MCF 10A (cell line): ENCODE data around the gene NR4A3. TPM values are rescaled to one million over a fixed set of nuclear protein-coding genes. Genes with fewer than 3 reads are reported as not detected.

Source experiments
- BruUV-seq: library from RNA; stranded (reverse); fragments of 400-500 nt; replicated peaks from 2 replicates; lab custom pipeline; 2021; lab: Mats Ljungman, UMichigan
- CTCF ChIA-PET: fragments of 300-600 bp; sonication (Branson Sonifier 250); formaldehyde crosslinking; extraction: SDS; loops from one replicate; lab custom pipeline; 2021; ENCODE audit warnings: antibody characterized with exemption, inconsistent platforms; lab: Yijun Ruan, JAX
- POLR2A ChIA-PET: fragments of 300-600, 350-650 bp; sonication (Branson Sonifier 250); formaldehyde crosslinking; extraction: SDS; loops from one replicate; lab custom pipeline; 2020; ENCODE audit warnings: antibody characterized with exemption, inconsistent platforms; lab: Yijun Ruan, JAX
- DNase-seq: peaks from one replicate; pipeline ENCODE4 v3.0.0-alpha.2; 2018; ENCODE audit not compliant: unreplicated experiment
- H3K27ac Mint-ChIP-seq: one replicate; pipeline ENCODE4 v1.8.0; 2022; ENCODE audit warnings: mild to moderate bottlenecking, low read depth, mixed read lengths; ENCODE audit not compliant: unreplicated experiment
- H3K27me3 Mint-ChIP-seq: one replicate; pipeline ENCODE4 v1.8.0; 2022; ENCODE audit warnings: mixed read lengths; ENCODE audit not compliant: insufficient read depth, unreplicated experiment
- H3K36me3 Mint-ChIP-seq: one replicate; pipeline ENCODE4 v1.8.0; 2022; ENCODE audit warnings: mild to moderate bottlenecking, moderate library complexity, mixed read lengths; ENCODE audit not compliant: insufficient read depth, unreplicated experiment
- H3K4me1 Mint-ChIP-seq: one replicate; pipeline ENCODE4 v1.8.0; 2022; ENCODE audit warnings: mixed read lengths; ENCODE audit not compliant: insufficient read depth, unreplicated experiment
- H3K4me3 Mint-ChIP-seq: one replicate; pipeline ENCODE4 v1.8.0; 2022; ENCODE audit warnings: mild to moderate bottlenecking, moderate library complexity, mixed read lengths; ENCODE audit not compliant: unreplicated experiment
- H3K9me3 Mint-ChIP-seq: one replicate; pipeline ENCODE4 v1.8.0; 2022; ENCODE audit warnings: mixed read lengths; ENCODE audit not compliant: unreplicated experiment
- intact Hi-C: fragments of 100-400 bp; cut with micrococcal nuclease; formaldehyde crosslinking; loops from 2 replicates; pipeline ENCODE4 v1.14.1; 2022
- total RNA-seq: library from RNA; stranded (reverse); gene quantifications from 2 replicates; pipeline ENCODE4 v1.2.3, GENCODE V29; 2022
- TF ChIP-seq, protein P1 (sequence below): fragments of 200-600 bp; IDR thresholded peaks from one replicate; pipeline ENCODE4 v1.8.0; 2022; ENCODE audit warnings: antibody characterized with exemption, mild to moderate bottlenecking; ENCODE audit not compliant: unreplicated experiment

Gene NR4A3
- total RNA-seq, 1 experiment from 2014 or later = 0.16 TPM

DNA sequence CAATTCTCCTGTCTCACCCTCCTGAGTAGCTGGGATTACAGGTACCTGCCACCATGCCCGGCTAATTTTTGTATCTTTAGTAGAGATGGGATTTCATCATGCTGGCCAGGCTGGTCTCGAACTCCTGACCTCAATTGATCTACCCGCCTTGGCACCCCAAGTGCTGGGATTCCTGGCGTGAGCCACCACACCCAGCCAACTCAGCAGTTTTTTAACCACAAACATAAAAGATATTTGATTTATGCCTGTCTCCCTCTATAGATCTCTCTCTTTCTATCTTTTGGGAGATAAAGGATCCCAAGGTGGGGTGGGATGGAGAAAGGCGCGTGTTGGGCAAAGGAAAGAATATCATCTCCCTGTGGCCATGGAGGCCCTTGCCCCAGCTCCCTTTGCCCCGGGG lies 26.8 kb downstream of the NR4A3 start:
- CTCF ChIA-PET = interaction anchor here (0.6 to 1.4 kb wide), 2 partner anchors 8 to 401 kb away, joined by 3 read pairs; no protein-coding TSS in a partner anchor
- TF ChIP-seq, protein P1, sequence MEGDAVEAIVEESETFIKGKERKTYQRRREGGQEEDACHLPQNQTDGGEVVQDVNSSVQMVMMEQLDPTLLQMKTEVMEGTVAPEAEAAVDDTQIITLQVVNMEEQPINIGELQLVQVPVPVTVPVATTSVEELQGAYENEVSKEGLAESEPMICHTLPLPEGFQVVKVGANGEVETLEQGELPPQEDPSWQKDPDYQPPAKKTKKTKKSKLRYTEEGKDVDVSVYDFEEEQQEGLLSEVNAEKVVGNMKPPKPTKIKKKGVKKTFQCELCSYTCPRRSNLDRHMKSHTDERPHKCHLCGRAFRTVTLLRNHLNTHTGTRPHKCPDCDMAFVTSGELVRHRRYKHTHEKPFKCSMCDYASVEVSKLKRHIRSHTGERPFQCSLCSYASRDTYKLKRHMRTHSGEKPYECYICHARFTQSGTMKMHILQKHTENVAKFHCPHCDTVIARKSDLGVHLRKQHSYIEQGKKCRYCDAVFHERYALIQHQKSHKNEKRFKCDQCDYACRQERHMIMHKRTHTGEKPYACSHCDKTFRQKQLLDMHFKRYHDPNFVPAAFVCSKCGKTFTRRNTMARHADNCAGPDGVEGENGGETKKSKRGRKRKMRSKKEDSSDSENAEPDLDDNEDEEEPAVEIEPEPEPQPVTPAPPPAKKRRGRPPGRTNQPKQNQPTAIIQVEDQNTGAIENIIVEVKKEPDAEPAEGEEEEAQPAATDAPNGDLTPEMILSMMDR = no peak
- H3K27me3 Mint-ChIP-seq = peaks cover 15% of the 10 kb centered on the region
- no TSS peak for BruUV-seq
- H3K4me3 Mint-ChIP-seq = no peak overlapping the region
- intact Hi-C loops = no loop called here
- POLR2A ChIA-PET = no interaction called here
- H3K9me3 Mint-ChIP-seq = no peaks in the 10 kb centered on the region
- no peak for DNase-seq
- H3K4me1 Mint-ChIP-seq = no peaks in the 10 kb centered on the region
- no peaks in the 10 kb centered on the region for H3K36me3 Mint-ChIP-seq
- H3K27ac Mint-ChIP-seq = no peak overlapping the region

DNA sequence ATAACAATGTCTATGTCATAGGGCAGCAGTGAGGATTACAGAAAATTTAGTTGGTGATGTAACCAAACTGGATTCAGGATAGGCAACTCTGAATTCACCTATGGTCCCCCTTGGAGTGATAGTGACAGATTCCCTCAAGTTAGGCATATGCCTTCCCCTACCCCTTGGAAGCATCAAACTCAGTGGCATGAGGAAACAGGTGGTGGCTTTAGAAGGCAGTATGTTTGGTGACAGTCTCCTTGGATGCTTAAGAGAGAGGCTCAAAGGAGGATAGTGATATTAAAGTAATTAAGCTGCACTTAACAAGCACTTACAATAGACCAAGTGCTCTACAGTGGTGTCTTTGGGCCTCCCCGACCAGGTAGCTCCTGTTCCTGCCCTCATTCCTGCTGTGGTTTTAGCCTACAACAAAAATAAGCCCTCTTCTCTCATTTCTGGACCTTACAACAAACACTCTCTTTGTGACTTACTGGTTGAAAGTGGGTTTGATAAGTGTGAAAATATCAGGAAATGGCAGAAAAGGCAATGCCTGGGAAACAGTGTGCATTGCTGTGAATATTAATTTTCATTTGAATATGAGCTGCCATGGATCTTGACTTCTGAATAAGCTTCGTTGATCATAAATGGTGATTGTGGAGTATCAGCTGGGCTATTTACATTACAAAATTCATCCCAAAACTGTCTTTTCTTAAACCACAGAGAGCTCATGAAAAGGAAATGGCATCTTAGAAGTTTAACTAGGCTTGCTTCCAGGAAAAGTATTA lies 29.2 kb downstream of the NR4A3 start:
- TF ChIP-seq, protein P1 = no peak
- no peaks in the 10 kb centered on the region for H3K4me1 Mint-ChIP-seq
- peaks cover 15% of the 10 kb centered on the region for H3K27me3 Mint-ChIP-seq
- intact Hi-C loops = no loop called here
- no TSS peak for BruUV-seq
- ChIA-PET CTCF (interaction anchor here (0.7 kb wide), 1 partner anchor 13 kb away, joined by 3 read pairs; no protein-coding TSS in a partner anchor), POLR2A (no interaction called here)
- DNase-seq = no peak
- H3K36me3 Mint-ChIP-seq = no peaks in the 10 kb centered on the region
- no peak overlapping the region for H3K4me3 Mint-ChIP-seq
- H3K9me3 Mint-ChIP-seq = no peaks in the 10 kb centered on the region
- no peak overlapping the region for H3K27ac Mint-ChIP-seq

DNA sequence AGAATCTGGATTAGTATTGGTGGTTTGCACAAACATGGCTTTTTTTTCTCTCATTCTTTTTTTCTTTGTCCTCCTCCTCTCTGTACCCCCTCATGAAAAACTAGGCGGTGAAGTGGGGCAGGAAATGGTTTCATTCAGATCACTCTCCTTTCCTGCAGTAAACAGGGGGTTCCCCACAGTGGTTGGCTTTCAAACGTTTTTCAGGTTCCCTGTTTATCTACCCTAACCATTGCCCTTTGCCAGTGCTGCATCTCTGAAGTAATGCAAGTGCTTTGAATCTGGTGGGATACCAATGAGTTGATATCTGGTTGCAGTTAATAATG lies 29.8 kb downstream of the NR4A3 start:
- peaks cover 15% of the 10 kb centered on the region for H3K27me3 Mint-ChIP-seq
- no peaks in the 10 kb centered on the region for H3K36me3 Mint-ChIP-seq
- no TSS peak for BruUV-seq
- TF ChIP-seq, protein P1 = no peak
- no peak overlapping the region for H3K27ac Mint-ChIP-seq
- H3K4me3 Mint-ChIP-seq = no peak overlapping the region
- intact Hi-C loops = no loop called here
- CTCF ChIA-PET = interaction anchor here (0.7 kb wide), 1 partner anchor 14 kb away, joined by 3 read pairs; no protein-coding TSS in a partner anchor
- H3K9me3 Mint-ChIP-seq = no peaks in the 10 kb centered on the region
- POLR2A ChIA-PET = no interaction called here
- H3K4me1 Mint-ChIP-seq = no peaks in the 10 kb centered on the region
- DNase-seq = no peak

DNA sequence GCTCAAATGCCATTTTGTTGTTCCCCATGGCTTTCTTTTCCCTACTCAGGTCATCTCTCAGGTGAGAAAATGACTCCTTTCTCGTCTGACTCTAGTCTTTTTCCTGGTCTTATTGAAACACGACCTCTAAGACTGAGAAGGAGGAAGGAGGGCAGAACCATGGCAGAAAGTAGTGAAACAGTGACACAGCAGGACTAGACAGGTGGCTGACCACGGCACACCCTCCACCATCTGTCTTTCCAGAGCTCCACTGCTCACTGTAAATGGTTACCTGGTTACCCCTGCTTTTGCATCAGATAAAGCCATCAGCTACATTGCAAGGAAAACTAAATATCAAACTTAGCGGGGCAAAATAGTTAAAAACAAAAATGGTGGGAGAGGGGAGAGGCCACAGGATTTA lies 30.9 kb downstream of the NR4A3 start:
- BruUV-seq = no TSS peak
- DNase-seq = no peak
- no peak overlapping the region for H3K4me3 Mint-ChIP-seq
- H3K4me1 Mint-ChIP-seq = no peaks in the 10 kb centered on the region
- peaks cover 15% of the 10 kb centered on the region for H3K27me3 Mint-ChIP-seq
- intact Hi-C loops = no loop called here
- H3K27ac Mint-ChIP-seq = no peak overlapping the region
- no peaks in the 10 kb centered on the region for H3K36me3 Mint-ChIP-seq
- TF ChIP-seq, protein P1 = no peak
- POLR2A ChIA-PET = interaction anchor here (0.6 kb wide), 1 partner anchor 73 kb away, joined by 3 read pairs; no protein-coding TSS in a partner anchor
- H3K9me3 Mint-ChIP-seq = no peaks in the 10 kb centered on the region
- CTCF ChIA-PET = no interaction called here
